GM21576 (cell line): ENCODE measurements around the gene MYO3B.
"Not testable (repeated sequence)": the region's sequence is repeated elsewhere in the genome, so short reads cannot be mapped to it uniquely, and the experiment has no call there.

ENCODE experiments used
- ATAC-seq: cut with Tn5 transposase; IDR thresholded peaks from one replicate; pipeline ENCODE4 v1.9.1; 2021; ENCODE audit warnings: mild to moderate bottlenecking, moderate library complexity; ENCODE audit not compliant: unreplicated experiment

The MYO3B gene

DNA sequence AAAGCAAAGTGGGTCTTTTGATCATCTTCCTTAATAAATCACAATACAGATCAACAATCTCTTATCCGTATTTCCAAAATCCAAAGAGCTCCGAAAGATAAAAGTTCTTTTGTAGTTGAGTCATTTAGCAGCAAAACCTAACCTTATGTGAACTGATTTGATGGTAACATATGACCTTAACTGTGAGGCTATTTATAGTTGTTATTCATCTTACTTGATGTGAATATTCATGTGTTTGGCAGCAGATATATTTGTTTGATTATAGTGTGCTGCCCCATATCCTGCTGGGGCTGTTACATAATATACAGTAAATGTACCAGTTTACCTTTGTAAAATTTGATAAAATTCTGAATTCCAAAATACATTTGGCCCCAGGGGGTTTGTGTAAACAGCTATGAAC lies 158.5 kb downstream of the MYO3B start:
- no peak for ATAC-seq

GRCh38 chr2:170336916-170337315 lies 159.0 kb downstream of the MYO3B start:
- ATAC-seq: no peak

DNA sequence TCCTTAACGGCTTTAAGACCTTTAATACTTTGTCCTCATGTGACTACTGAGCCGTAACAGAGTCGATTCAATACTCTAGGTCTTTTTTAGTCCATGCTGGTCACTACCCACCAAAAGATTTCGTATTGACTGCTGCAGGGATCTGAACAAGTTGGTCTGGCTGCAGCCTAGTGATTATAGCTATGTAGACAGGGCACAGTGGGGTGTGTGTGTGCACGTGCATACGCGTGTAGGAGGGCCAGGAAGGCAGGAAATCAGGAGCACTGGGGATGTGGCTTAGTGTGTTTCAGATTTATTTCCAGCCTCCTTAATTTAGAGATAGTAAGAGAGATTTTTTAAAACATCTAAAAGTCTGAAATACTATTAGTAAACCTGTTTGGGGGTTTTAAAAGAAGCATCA lies 161.4 kb downstream of the MYO3B start:
- no peak for ATAC-seq

- ATAC-seq: no peak
Observed at GRCh38 chr2:170339750-170340692, 162.1 kb downstream of the MYO3B start.

GRCh38 chr2:170340693-170341068 lies 162.7 kb downstream of the MYO3B start:
- peak; percentile 55 for ATAC-seq

- ATAC-seq: no peak
Observed at GRCh38 chr2:170341684-170342623, 164.0 kb downstream of the MYO3B start.

GRCh38 chr2:170344663-170345346 lies 166.9 kb downstream of the MYO3B start:
- ATAC-seq: no peak

DNA sequence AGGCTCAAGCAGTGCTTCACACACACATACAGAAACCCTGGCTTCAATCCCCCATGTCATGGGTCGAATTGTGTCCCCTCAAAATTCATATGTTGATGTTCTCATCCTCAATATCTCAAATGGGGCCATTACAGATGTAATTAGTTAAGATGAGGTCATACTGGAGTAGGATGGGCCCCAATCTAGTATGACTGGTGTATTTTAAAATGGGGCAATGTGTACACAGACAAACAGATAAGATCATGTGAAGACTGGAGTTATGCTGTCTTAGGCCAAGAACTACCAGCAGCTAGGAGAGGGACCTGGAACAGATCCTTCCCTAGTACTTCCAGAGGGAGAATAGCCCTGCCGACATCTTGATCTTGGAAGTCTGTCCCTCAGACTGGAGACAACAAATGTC lies 167.7 kb downstream of the MYO3B start:
- ATAC-seq: no peak

DNA sequence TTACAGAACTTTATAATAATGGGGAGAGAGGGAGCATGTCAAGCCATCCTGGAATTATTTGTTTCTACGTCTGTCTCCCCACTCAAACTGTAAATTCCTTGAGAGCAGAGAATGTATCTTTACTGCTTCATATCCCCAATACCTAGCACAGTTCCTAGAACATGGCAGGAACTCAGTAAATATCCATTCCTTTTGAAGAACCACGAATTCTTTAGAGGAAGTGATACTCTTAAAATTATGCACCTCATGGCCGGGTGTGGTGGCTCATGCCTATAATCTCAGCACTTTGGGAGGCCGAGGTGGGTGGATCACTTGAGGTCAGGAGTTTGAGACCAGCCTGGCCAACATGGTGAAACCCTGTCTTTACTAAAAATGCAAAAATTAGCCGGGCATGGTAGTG lies 171.3 kb downstream of the MYO3B start:
- not testable (repeated sequence) for ATAC-seq

DNA sequence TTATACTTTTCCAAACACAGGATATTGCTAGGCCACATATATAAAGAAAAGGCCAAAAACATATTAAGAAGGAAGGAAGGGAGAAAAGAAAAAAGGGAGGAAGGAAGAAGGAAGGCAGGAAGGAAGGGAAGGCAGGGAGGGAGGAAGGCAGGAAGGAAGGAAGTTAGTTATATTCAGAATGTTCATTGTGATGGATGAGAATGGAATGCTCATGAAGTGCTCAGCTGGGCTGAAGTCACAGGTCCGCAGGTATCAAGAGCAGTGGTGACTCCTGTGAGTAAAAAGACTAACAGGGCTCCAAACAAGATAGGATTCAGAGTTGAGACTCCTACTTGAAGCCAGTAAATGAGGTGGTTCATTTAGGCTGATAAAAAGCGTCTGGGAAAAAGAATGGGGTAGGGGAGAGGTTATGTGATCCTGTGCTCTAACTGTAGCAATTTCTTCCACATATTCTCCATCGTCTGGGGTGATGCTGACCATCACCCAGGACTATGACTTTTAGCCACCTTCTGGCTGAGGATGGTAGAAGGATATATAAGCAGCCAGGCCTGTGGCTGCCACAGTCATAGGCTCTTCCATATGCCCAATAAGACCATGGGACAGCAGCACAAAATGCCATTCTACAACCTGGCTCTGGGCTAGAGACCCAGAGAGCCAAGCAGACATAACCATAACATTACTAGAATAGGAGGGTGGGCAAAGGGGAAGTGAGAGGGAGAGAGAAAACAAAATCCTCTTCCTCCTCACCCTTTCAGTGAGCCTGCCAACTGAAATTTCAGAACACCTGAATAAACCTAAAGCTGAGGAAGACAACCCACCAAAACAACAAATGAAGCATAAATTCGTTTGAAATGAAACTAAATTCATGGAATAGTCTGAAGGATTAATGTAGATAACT lies 173.2 kb downstream of the MYO3B start:
- no peak for ATAC-seq

- no peak for ATAC-seq
Observed at GRCh38 chr2:170353723-170354122, 175.8 kb downstream of the MYO3B start.

- ATAC-seq: no peak
Observed at GRCh38 chr2:170354388-170354787, 176.4 kb downstream of the MYO3B start.

GRCh38 chr2:170354855-170355780 lies 177.2 kb downstream of the MYO3B start:
- no peak for ATAC-seq

DNA sequence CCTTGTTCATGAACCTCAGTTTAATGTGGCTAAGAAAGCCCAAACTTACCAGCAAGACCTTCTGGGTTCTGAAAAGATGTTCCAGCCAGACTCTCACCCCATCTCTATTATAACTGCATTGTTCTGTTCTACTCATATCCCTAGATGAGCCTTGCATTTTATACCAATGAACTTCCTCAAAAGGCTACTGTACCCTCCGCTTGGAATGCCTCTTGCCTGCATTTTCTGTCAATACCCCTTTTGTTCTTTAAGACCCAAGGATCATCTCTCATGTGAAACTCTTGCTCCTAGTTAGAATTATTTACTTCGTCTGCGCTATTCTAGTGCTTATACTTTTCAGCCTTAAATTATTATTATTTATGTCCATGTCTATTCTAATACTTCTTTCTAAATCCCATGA lies 181.5 kb downstream of the MYO3B start:
- no peak for ATAC-seq

GRCh38 chr2:170360546-170361089 lies 182.7 kb downstream of the MYO3B start:
- no peak for ATAC-seq

GRCh38 chr2:170361090-170361936 lies 183.4 kb downstream of the MYO3B start:
- no peak for ATAC-seq

- ATAC-seq: no peak
Observed at GRCh38 chr2:170362313-170362870, 184.4 kb downstream of the MYO3B start.
